ENCODE results near the gene TFB1M. TPM values are rescaled to one million over a fixed set of nuclear protein-coding genes. Genes with fewer than 3 reads are reported as not detected.

Gene TFB1M
- total RNA-seq, 4 donors from 2014 or later = 11.4 to 26.4 (median 13.3) TPM

DNA sequence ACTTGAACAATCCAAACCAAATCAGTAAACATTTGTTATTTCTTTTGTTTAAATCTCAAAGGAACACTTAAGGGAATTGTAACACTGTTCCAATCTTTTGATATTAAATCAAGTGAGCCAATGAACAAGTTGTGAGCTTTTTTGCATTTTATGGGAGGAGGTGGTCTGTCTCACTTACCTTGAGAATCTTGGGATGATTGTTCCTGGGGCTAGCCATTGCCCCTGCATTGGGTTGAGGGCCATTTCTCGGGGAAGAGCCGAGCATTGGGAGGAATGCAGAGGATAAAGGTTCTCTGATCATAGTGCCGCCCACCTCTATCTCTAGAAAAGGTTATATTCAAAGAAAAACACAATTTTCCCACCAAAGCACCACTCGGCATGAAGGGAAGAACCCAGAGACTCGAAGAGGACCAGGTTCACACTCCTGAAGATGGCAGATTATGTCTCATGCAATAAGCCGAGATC, 13.8 kb upstream of the TFB1M start:
- H3K27ac ChIP-seq = no peak overlapping the region
- no peak for DNase-seq
- no peaks in the 10 kb centered on the region for H3K9me3 ChIP-seq
- no peaks in the 10 kb centered on the region for H3K27me3 ChIP-seq
- peaks cover 0 to 4% (median 0%) of the 10 kb centered on the region in 4 donors for H3K4me1 ChIP-seq
- H3K4me3 ChIP-seq = no peak overlapping the region
- H3K36me3 ChIP-seq = no peaks in the 10 kb centered on the region
- TF ChIP-seq POLR2A (IDR thresholded peaks at IDR 0.05) (no peak), CTCF (IDR thresholded peaks at IDR 0.05) (no peak)

GRCh38 chr6:155327326-155328073, 13.2 kb upstream of the TFB1M start:
- TF ChIP-seq CTCF (IDR thresholded peaks at IDR 0.05) = peak; percentile 72 to 95 (median 89)
- TF ChIP-seq POLR2A (IDR thresholded peaks at IDR 0.05) = no peak
- H3K36me3 ChIP-seq = no peaks in the 10 kb centered on the region
- no peaks in the 10 kb centered on the region for H3K27me3 ChIP-seq
- no peak overlapping the region for H3K4me3 ChIP-seq
- no peak overlapping the region for H3K27ac ChIP-seq
- H3K9me3 ChIP-seq = no peaks in the 10 kb centered on the region
- peaks cover 0 to 4% (median 0%) of the 10 kb centered on the region in 4 donors for H3K4me1 ChIP-seq
- DNase-seq = peak; percentile 44 to 84 (median 64)

- Histone ChIP-seq H3K36me3 (no peaks in the 10 kb centered on the region), H3K27ac (no peak overlapping the region), H3K4me1 (peaks cover 0 to 4% (median 0%) of the 10 kb centered on the region in 4 donors), H3K27me3 (no peaks in the 10 kb centered on the region), H3K4me3 (no peak overlapping the region), H3K9me3 (no peaks in the 10 kb centered on the region)
- TF ChIP-seq POLR2A (IDR thresholded peaks at IDR 0.05) (no peak), CTCF (IDR thresholded peaks at IDR 0.05) (no peak)
- no peak for DNase-seq
Observed at GRCh38 chr6:155325700-155326516, 11.6 kb upstream of the TFB1M start.

DNA sequence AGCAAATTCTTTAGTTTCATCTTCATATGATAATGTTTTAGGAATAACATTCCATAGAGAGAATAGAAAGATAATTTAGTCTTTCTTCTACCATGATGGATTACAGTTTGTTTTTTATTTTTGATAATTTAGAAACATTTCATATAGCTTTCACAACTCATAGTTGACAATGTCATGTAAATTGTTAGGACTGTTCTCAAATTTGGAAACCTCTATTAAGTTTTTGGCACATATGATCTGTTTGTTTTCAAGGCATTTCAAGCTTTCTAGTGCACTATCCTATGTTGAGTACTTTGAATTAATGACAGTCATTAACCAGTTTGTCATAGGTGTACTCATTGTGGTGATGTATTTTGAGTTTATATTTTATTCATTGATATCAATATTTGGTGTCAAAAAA, 10.7 kb upstream of the TFB1M start:
- Histone ChIP-seq H3K36me3 (no peaks in the 10 kb centered on the region), H3K4me1 (peaks cover 0 to 4% (median 0%) of the 10 kb centered on the region in 4 donors), H3K9me3 (no peaks in the 10 kb centered on the region), H3K27ac (no peak overlapping the region), H3K4me3 (no peak overlapping the region), H3K27me3 (no peaks in the 10 kb centered on the region)
- no peak for TF ChIP-seq POLR2A (IDR thresholded peaks at IDR 0.05)
- no peak for TF ChIP-seq CTCF (IDR thresholded peaks at IDR 0.05)
- no peak for DNase-seq

- TF ChIP-seq POLR2A (IDR thresholded peaks at IDR 0.05) (no peak), CTCF (IDR thresholded peaks at IDR 0.05) (no peak)
- H3K4me1 ChIP-seq = peaks cover 0 to 4% (median 0%) of the 10 kb centered on the region in 4 donors
- H3K27ac ChIP-seq = no peak overlapping the region
- no peaks in the 10 kb centered on the region for H3K9me3 ChIP-seq
- H3K27me3 ChIP-seq = no peaks in the 10 kb centered on the region
- H3K36me3 ChIP-seq = no peaks in the 10 kb centered on the region
- H3K4me3 ChIP-seq = no peak overlapping the region
- DNase-seq = no peak
Observed at GRCh38 chr6:155324172-155324571, 9.9 kb upstream of the TFB1M start.
